ENCODE data around the gene ARHGAP24. TPM values are rescaled to one million over a fixed set of nuclear protein-coding genes. Genes with fewer than 3 reads are reported as not detected.

The ARHGAP24 gene
- total and polyA plus RNA-seq, 2 donors (not counting 1 experiment from before 2014, with no cell fraction given) = 15.9 to 40.5 TPM

DNA sequence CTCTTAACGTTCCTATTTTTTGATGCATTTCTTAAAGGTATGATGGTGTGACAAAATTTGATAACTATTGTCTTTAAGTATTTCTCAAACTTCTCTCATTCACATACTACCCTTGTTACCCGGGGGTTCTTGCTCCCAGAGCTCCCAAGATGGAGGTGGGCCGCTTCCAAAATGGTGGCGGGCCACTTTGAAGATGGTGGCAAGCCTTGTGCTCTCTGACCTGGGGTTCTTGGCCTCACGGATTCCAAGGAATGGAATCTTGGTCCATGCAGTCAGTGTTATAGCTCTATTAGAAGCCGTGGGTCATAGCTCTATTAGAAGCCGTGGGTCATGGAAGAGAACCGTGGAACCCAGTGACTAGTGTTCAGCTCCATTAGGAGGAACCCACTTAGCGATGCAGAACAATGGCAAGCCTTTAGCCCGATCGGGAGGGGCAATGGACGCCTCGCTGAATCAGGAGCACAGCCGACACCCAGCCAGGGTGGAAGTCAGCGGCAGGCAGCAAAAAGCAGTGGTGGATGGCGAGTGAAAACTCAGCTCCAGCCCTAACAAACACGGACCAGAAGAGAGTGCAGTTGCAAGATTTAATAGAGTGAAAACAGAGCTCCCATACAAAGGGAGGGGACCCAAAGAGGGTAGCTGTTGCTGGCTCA lies 481.5 kb downstream of the ARHGAP24 start:
- H3K79me2 ChIP-seq (ENCODE audit: control insufficient read depth, insufficient read depth, low read length) = no peaks in the 10 kb centered on the region
- H4K20me1 ChIP-seq (ENCODE audit: control insufficient read depth, extremely low read depth, insufficient read depth, low read length) = no peaks in the 10 kb centered on the region

DNA sequence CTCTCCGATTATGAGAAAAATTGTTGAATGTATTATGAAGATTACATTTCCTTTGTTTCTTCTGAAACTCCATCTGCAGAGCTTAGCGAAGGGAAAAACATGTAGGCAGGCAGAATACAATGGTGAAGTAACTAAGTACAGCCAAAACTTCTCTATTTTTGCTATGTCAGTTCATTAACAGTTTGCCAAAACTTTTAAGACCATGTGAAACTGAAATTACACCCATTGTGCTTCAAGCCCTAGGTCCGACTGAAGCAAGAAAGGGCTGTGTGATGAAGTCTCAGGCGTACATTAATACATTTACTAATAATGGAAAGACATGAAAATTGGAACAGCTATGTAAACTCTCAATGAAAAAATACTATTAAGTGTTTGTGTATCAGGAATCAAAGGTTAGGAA lies 486.9 kb downstream of the ARHGAP24 start:
- H3K4me1 ChIP-seq (ENCODE audit: control insufficient read depth, extremely low read depth, insufficient read depth, low read length) = no peaks in the 10 kb centered on the region
- DNase-seq (ENCODE audit: low read depth in 2 of 2) = no peak
- no peak overlapping the region for H3K27ac ChIP-seq (ENCODE audit: insufficient read depth, low read length)
- H3K36me3 ChIP-seq (ENCODE audit: control insufficient read depth, insufficient read depth, low read length) = no peaks in the 10 kb centered on the region
- H3K27me3 ChIP-seq (ENCODE audit: control insufficient read depth, insufficient read depth, low read length) = no peaks in the 10 kb centered on the region
- H3K4me2 ChIP-seq (ENCODE audit: extremely low read depth, insufficient read depth, low read length) = no peak overlapping the region
- no peak for TF ChIP-seq EZH2 (IDR thresholded peaks at IDR 0.05; ENCODE audit: low read length, missing control alignments)
- TF ChIP-seq, protein P1, sequence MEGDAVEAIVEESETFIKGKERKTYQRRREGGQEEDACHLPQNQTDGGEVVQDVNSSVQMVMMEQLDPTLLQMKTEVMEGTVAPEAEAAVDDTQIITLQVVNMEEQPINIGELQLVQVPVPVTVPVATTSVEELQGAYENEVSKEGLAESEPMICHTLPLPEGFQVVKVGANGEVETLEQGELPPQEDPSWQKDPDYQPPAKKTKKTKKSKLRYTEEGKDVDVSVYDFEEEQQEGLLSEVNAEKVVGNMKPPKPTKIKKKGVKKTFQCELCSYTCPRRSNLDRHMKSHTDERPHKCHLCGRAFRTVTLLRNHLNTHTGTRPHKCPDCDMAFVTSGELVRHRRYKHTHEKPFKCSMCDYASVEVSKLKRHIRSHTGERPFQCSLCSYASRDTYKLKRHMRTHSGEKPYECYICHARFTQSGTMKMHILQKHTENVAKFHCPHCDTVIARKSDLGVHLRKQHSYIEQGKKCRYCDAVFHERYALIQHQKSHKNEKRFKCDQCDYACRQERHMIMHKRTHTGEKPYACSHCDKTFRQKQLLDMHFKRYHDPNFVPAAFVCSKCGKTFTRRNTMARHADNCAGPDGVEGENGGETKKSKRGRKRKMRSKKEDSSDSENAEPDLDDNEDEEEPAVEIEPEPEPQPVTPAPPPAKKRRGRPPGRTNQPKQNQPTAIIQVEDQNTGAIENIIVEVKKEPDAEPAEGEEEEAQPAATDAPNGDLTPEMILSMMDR (conservative IDR thresholded peaks at IDR 0.05 in 1 of 2, IDR thresholded peaks at IDR 0.05 in 1 of 2; ENCODE audit: low read depth in 1 of 2, low read length in 2 of 2) = no peak
- H4K20me1 ChIP-seq (ENCODE audit: control insufficient read depth, extremely low read depth, insufficient read depth, low read length) = no peaks in the 10 kb centered on the region
- H3K79me2 ChIP-seq (ENCODE audit: control insufficient read depth, insufficient read depth, low read length) = no peaks in the 10 kb centered on the region
- H3K9me3 ChIP-seq (ENCODE audit: control insufficient read depth, insufficient read depth, low read depth, low read length) = no peaks in the 10 kb centered on the region
- no peak overlapping the region for H3K9ac ChIP-seq (ENCODE audit: insufficient read depth, low read length)
- H2AFZ ChIP-seq (ENCODE audit: low read length) = no peak overlapping the region
- no peak overlapping the region for H3K4me3 ChIP-seq (replicated peaks in 1 of 4; ENCODE audit: control extremely low read depth in 1 of 4, insufficient read depth in 1 of 4, low read depth in 3 of 4, low read length in 4 of 4)

More for the DNA sequence above, 481.5 kb downstream of the ARHGAP24 start:
- no peak overlapping the region for H3K9ac ChIP-seq (ENCODE audit: insufficient read depth, low read length)
- no peak overlapping the region for H2AFZ ChIP-seq (ENCODE audit: low read length)
- H3K4me1 ChIP-seq (ENCODE audit: control insufficient read depth, extremely low read depth, insufficient read depth, low read length) = no peaks in the 10 kb centered on the region
- no peak overlapping the region for H3K4me3 ChIP-seq (replicated peaks in 1 of 4; ENCODE audit: control extremely low read depth in 1 of 4, insufficient read depth in 1 of 4, low read depth in 3 of 4, low read length in 4 of 4)
- TF ChIP-seq EZH2 (IDR thresholded peaks at IDR 0.05; ENCODE audit: low read length, missing control alignments) = no peak
- TF ChIP-seq, protein P1 (conservative IDR thresholded peaks at IDR 0.05 in 1 of 2, IDR thresholded peaks at IDR 0.05 in 1 of 2; ENCODE audit: low read depth in 1 of 2, low read length in 2 of 2) = no peak
- H3K9me3 ChIP-seq (ENCODE audit: control insufficient read depth, insufficient read depth, low read depth, low read length) = no peaks in the 10 kb centered on the region
- H3K4me2 ChIP-seq (ENCODE audit: extremely low read depth, insufficient read depth, low read length) = no peak overlapping the region
- no peak for DNase-seq (ENCODE audit: low read depth in 2 of 2)
- no peaks in the 10 kb centered on the region for H3K36me3 ChIP-seq (ENCODE audit: control insufficient read depth, insufficient read depth, low read length)
- no peaks in the 10 kb centered on the region for H3K27me3 ChIP-seq (ENCODE audit: control insufficient read depth, insufficient read depth, low read length)
- H3K27ac ChIP-seq (ENCODE audit: insufficient read depth, low read length) = no peak overlapping the region

- no peaks in the 10 kb centered on the region for H4K20me1 ChIP-seq (ENCODE audit: control insufficient read depth, extremely low read depth, insufficient read depth, low read length)
- H3K4me2 ChIP-seq (ENCODE audit: extremely low read depth, insufficient read depth, low read length) = no peak overlapping the region
- no peaks in the 10 kb centered on the region for H3K4me1 ChIP-seq (ENCODE audit: control insufficient read depth, extremely low read depth, insufficient read depth, low read length)
- no peak for TF ChIP-seq EZH2 (IDR thresholded peaks at IDR 0.05; ENCODE audit: low read length, missing control alignments)
- TF ChIP-seq, protein P1 (conservative IDR thresholded peaks at IDR 0.05 in 1 of 2, IDR thresholded peaks at IDR 0.05 in 1 of 2; ENCODE audit: low read depth in 1 of 2, low read length in 2 of 2) = no peak
- DNase-seq (ENCODE audit: low read depth in 2 of 2) = peak in 1 of 2 donors; percentile 18
- no peaks in the 10 kb centered on the region for H3K79me2 ChIP-seq (ENCODE audit: control insufficient read depth, insufficient read depth, low read length)
- no peak overlapping the region for H3K9ac ChIP-seq (ENCODE audit: insufficient read depth, low read length)
- H3K27ac ChIP-seq (ENCODE audit: insufficient read depth, low read length) = no peak overlapping the region
- H3K9me3 ChIP-seq (ENCODE audit: control insufficient read depth, insufficient read depth, low read depth, low read length) = no peaks in the 10 kb centered on the region
- no peak overlapping the region for H2AFZ ChIP-seq (ENCODE audit: low read length)
- H3K36me3 ChIP-seq (ENCODE audit: control insufficient read depth, insufficient read depth, low read length) = no peaks in the 10 kb centered on the region
- no peak overlapping the region for H3K4me3 ChIP-seq (replicated peaks in 1 of 4; ENCODE audit: control extremely low read depth in 1 of 4, insufficient read depth in 1 of 4, low read depth in 3 of 4, low read length in 4 of 4)
- H3K27me3 ChIP-seq (ENCODE audit: control insufficient read depth, insufficient read depth, low read length) = no peaks in the 10 kb centered on the region
These were observed 488.3 kb downstream of the ARHGAP24 start for GRCh38 chr4:85963231-85963630.
